ENCODE measurements around the gene TENT5A.

DNA sequence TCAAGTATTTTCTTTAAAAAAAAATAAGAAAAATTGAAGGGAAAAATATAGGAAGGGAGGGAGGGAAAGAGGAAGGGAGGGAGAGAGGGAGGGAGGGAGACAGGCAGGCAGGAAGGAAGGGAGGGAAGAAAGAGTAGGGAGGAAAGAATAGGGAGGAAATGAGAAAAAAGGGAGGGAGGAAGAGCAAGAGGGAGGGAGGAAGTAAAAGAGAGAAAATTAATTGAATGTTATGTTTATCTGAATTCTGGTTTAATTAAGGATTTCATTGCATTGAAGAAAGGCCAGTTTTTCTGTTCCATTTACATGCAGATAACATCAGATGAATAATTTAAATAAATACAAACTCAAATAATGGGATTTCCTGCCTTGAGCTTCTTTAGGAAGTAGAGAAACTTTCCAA is 47.8 kb downstream of the TENT5A start:
- TF ChIP-seq POLR2AphosphoS5 (IDR thresholded peaks at IDR 0.05; ENCODE audit: low read depth, low read length) (peak; percentile 25; the same call in 1 of the 2 replicates), TAF1 (IDR thresholded peaks at IDR 0.05; ENCODE audit: borderline replicate concordance, insufficient read depth, low read length) (no peak)

All from PFSK-1 (cell line).